Tracheal epithelial cell (primary cell): ENCODE measurements around the gene ANAPC4. TPM values are rescaled to one million over a fixed set of nuclear protein-coding genes. Genes with fewer than 3 reads are reported as not detected.

Source experiments
- total RNA-seq: library from RNA; depleted of rRNA; stranded (reverse); fragments of >200 nt; gene quantifications from 2 replicates; pipeline ENCODE4 v1.2.1, GENCODE V29; 2014

The ANAPC4 gene
- total RNA-seq, result 14.7 and 17.8 TPM in 2 replicates

GRCh38 chr4:25376754-25377571 lies at the start of gene ANAPC4:
Gene ANAPC4, plus strand, starts transcription at chr4:25377263. Its CDS starts 165 bp downstream, at chr4:25377428.

Other genes with a start within 250 kb of the ANAPC4 start
- gene SEPSECS, start 216.8 kb upstream of the ANAPC4 start, total RNA-seq, result 6.5 and 8.1 TPM in 2 replicates
- 17.1 and 24.8 TPM in 2 replicates for gene PI4K2B, start 143.2 kb upstream of the ANAPC4 start, total RNA-seq
- gene ZCCHC4, start 64.5 kb upstream of the ANAPC4 start, total RNA-seq, result 10.1 and 11.9 TPM in 2 replicates